SJSA1 (cell line): Measurements from ENCODE around the gene ANXA5. TPM values are rescaled to one million over a fixed set of nuclear protein-coding genes. Genes with fewer than 3 reads are reported as not detected.

Experiments
- DNase-seq, 2 experiments: peaks; one replicate each; pipeline ENCODE4 v3.0.0-alpha.2; 2015 to 2020; ENCODE audit warnings: low spot score in 2 of 2, low read depth in 1 of 2
- H3K27ac ChIP-seq: fragments of 250-450 bp; sonication (Bioruptor Pico); 2 replicates; pipeline ENCODE4 v1.5.1; 2020; ENCODE audit warnings: mild to moderate bottlenecking, moderate library complexity
- H3K27me3 ChIP-seq: fragments of 250-450 bp; sonication (Bioruptor Pico); replicated peaks from 2 replicates; pipeline ENCODE4 v1.5.1; 2020; ENCODE audit warnings: mild to moderate bottlenecking, moderate library complexity
- H3K36me3 ChIP-seq: fragments of 250-450 bp; sonication (Bioruptor Pico); 2 replicates; pipeline ENCODE4 v1.5.1; 2020; ENCODE audit warnings: mild to moderate bottlenecking
- H3K4me1 ChIP-seq: fragments of 250-450 bp; sonication (Bioruptor Pico); replicated peaks from 2 replicates; pipeline ENCODE4 v1.6.1; 2021; ENCODE audit warnings: mild to moderate bottlenecking
- H3K4me3 ChIP-seq: fragments of 250-450 bp; sonication (Bioruptor Pico); 2 replicates; pipeline ENCODE4 v1.5.1; 2020; ENCODE audit warnings: mild to moderate bottlenecking
- H3K9me3 ChIP-seq: fragments of 250-450 bp; sonication (Bioruptor Pico); replicated peaks from 2 replicates; pipeline ENCODE4 v1.5.1; 2020; ENCODE audit warnings: mild to moderate bottlenecking
- total RNA-seq: library from RNA; depleted of rRNA; stranded (reverse); fragments of >200 nt; shearing (Covaris generic); gene quantifications from 2 replicates; pipeline ENCODE4 v1.2.3, GENCODE V29; 2014

The ANXA5 gene
- total RNA-seq, 1 experiment from 2014 or later: 1,014 TPM

- no peaks in the 10 kb centered on the region for H3K9me3 ChIP-seq
- peaks cover 98% of the 10 kb centered on the region for H3K36me3 ChIP-seq
- no peak overlapping the region for H3K27ac ChIP-seq
- H3K4me3 ChIP-seq: no peak overlapping the region
- no peak for DNase-seq
- peaks cover 14% of the 10 kb centered on the region for H3K4me1 ChIP-seq
- no peaks in the 10 kb centered on the region for H3K27me3 ChIP-seq
These were observed 16.2 kb downstream of the ANXA5 start for GRCh38 chr4:121680571-121680970.

GRCh38 chr4:121679951-121680350, 16.8 kb downstream of the ANXA5 start:
- H3K36me3 ChIP-seq: peaks cover 98% of the 10 kb centered on the region
- DNase-seq: no peak

GRCh38 chr4:121679267-121679666, 17.5 kb downstream of the ANXA5 start:
- no peak overlapping the region for H3K27ac ChIP-seq
- peaks cover 100% of the 10 kb centered on the region for H3K36me3 ChIP-seq
- H3K9me3 ChIP-seq: no peaks in the 10 kb centered on the region
- H3K4me1 ChIP-seq: peaks cover 14% of the 10 kb centered on the region
- H3K27me3 ChIP-seq: no peaks in the 10 kb centered on the region
- no peak for DNase-seq
- H3K4me3 ChIP-seq: no peak overlapping the region

More at GRCh38 chr4:121679951-121680350, 16.8 kb downstream of the ANXA5 start:
- H3K4me1 ChIP-seq: peaks cover 14% of the 10 kb centered on the region
- no peaks in the 10 kb centered on the region for H3K27me3 ChIP-seq
- H3K9me3 ChIP-seq: no peaks in the 10 kb centered on the region
- H3K4me3 ChIP-seq: no peak overlapping the region
- H3K27ac ChIP-seq: no peak overlapping the region

- H3K4me3 ChIP-seq: no peak overlapping the region
- peaks cover 97% of the 10 kb centered on the region for H3K36me3 ChIP-seq
These were observed 19.3 kb downstream of the ANXA5 start for GRCh38 chr4:121677524-121677923.

GRCh38 chr4:121676345-121677075, 20.3 kb downstream of the ANXA5 start:
- no peaks in the 10 kb centered on the region for H3K9me3 ChIP-seq
- H3K27ac ChIP-seq: no peak overlapping the region
- peaks cover 20% of the 10 kb centered on the region for H3K4me1 ChIP-seq
- DNase-seq: no peak
- peaks cover 97% of the 10 kb centered on the region for H3K36me3 ChIP-seq
- no peaks in the 10 kb centered on the region for H3K27me3 ChIP-seq
- no peak overlapping the region for H3K4me3 ChIP-seq

More at GRCh38 chr4:121677524-121677923, 19.3 kb downstream of the ANXA5 start:
- no peak for DNase-seq
- Histone ChIP-seq H3K27ac (no peak overlapping the region), H3K4me1 (peaks cover 14% of the 10 kb centered on the region), H3K9me3 (no peaks in the 10 kb centered on the region), H3K27me3 (no peaks in the 10 kb centered on the region)

GRCh38 chr4:121675715-121676114, 21.1 kb downstream of the ANXA5 start:
- H3K36me3 ChIP-seq: peaks cover 97% of the 10 kb centered on the region
- no peaks in the 10 kb centered on the region for H3K27me3 ChIP-seq
- H3K4me1 ChIP-seq: peaks cover 26% of the 10 kb centered on the region
- H3K9me3 ChIP-seq: no peaks in the 10 kb centered on the region
- H3K4me3 ChIP-seq: no peak overlapping the region
- no peak for DNase-seq
- H3K27ac ChIP-seq: no peak overlapping the region

- Histone ChIP-seq H3K36me3 (peaks cover 97% of the 10 kb centered on the region), H3K27me3 (no peaks in the 10 kb centered on the region), H3K27ac (no peak overlapping the region), H3K4me1 (peaks cover 32% of the 10 kb centered on the region), H3K9me3 (no peaks in the 10 kb centered on the region), H3K4me3 (no peak overlapping the region)
- no peak for DNase-seq
These were observed 22.1 kb downstream of the ANXA5 start for GRCh38 chr4:121674696-121675095.

GRCh38 chr4:121674191-121674590, 22.6 kb downstream of the ANXA5 start:
- Histone ChIP-seq H3K4me3 (no peak overlapping the region), H3K36me3 (peaks cover 97% of the 10 kb centered on the region), H3K27me3 (no peaks in the 10 kb centered on the region), H3K9me3 (no peaks in the 10 kb centered on the region), H3K27ac (no peak overlapping the region), H3K4me1 (peaks cover 37% of the 10 kb centered on the region)
- DNase-seq: no peak

GRCh38 chr4:121669163-121669550, 27.6 kb downstream of the ANXA5 start:
- peak in 1 of 2 experiments; percentile 42 for DNase-seq

GRCh38 chr4:121668368-121669162, 28.2 kb downstream of the ANXA5 start:
- H3K4me1 ChIP-seq: peaks cover 51% of the 10 kb centered on the region
- H3K4me3 ChIP-seq: no peak overlapping the region
- peaks cover 89% of the 10 kb centered on the region for H3K36me3 ChIP-seq

More at GRCh38 chr4:121669163-121669550, 27.6 kb downstream of the ANXA5 start:
- Histone ChIP-seq H3K27ac (peak overlapping the region; percentile 82), H3K36me3 (peaks cover 87% of the 10 kb centered on the region), H3K4me3 (no peak overlapping the region), H3K4me1 (peaks cover 51% of the 10 kb centered on the region), H3K27me3 (no peaks in the 10 kb centered on the region), H3K9me3 (no peaks in the 10 kb centered on the region)

GRCh38 chr4:121666091-121666679, 30.6 kb downstream of the ANXA5 start:
- Histone ChIP-seq H3K27ac (no peak overlapping the region), H3K4me3 (no peak overlapping the region), H3K36me3 (peaks cover 65% of the 10 kb centered on the region), H3K9me3 (no peaks in the 10 kb centered on the region), H3K27me3 (no peaks in the 10 kb centered on the region), H3K4me1 (peaks cover 43% of the 10 kb centered on the region)
- no peak for DNase-seq

More at GRCh38 chr4:121668368-121669162, 28.2 kb downstream of the ANXA5 start:
- peak; percentile 88 to 95 for DNase-seq
- H3K9me3 ChIP-seq: no peaks in the 10 kb centered on the region
- H3K27me3 ChIP-seq: no peaks in the 10 kb centered on the region
- H3K27ac ChIP-seq: peak overlapping the region; percentile 82

GRCh38 chr4:121665371-121665770, 31.4 kb downstream of the ANXA5 start:
- no peak for DNase-seq

GRCh38 chr4:121662225-121662624, 34.6 kb downstream of the ANXA5 start:
- Histone ChIP-seq H3K27ac (no peak overlapping the region), H3K9me3 (no peaks in the 10 kb centered on the region), H3K4me1 (peaks cover 8% of the 10 kb centered on the region; the same call in 1 of the 2 replicates), H3K36me3 (peaks cover 31% of the 10 kb centered on the region), H3K4me3 (no peak overlapping the region), H3K27me3 (no peaks in the 10 kb centered on the region)
- DNase-seq: no peak

More at GRCh38 chr4:121665371-121665770, 31.4 kb downstream of the ANXA5 start:
- Histone ChIP-seq H3K9me3 (no peaks in the 10 kb centered on the region), H3K4me3 (no peak overlapping the region), H3K27me3 (no peaks in the 10 kb centered on the region), H3K36me3 (peaks cover 57% of the 10 kb centered on the region), H3K4me1 (peaks cover 36% of the 10 kb centered on the region), H3K27ac (no peak overlapping the region)
